HepG2 (cell line): ENCODE results near the gene GAS5. TPM values are rescaled to one million over a fixed set of nuclear protein-coding genes. Genes with fewer than 3 reads are reported as not detected.

ENCODE experiments used
- ATAC-seq: fragments of 200-7000 bp; cut with Tn5 transposase; 3 replicates; pipeline ENCODE4 v1.9.1; 2020; ENCODE audit warnings: mild to moderate bottlenecking, moderate library complexity
- BruUV-seq: library from RNA; stranded (reverse); fragments of 400-500 nt; replicated peaks from 2 replicates; lab custom pipeline; 2021; lab: Mats Ljungman, UMichigan
- CTCF ChIA-PET: fragments of 300-600 bp; formaldehyde crosslinking; extraction: SDS; loops from one replicate; lab custom pipeline; 2021; ENCODE audit warnings: low total read pairs, inconsistent platforms, low intra/inter-chr PET ratio; lab: Yijun Ruan, JAX
- POLR2A ChIA-PET: fragments of 350-600 bp; sonication (Branson Sonifier 250); formaldehyde crosslinking; loops from one replicate; lab custom pipeline; 2020; ENCODE audit warnings: antibody characterized with exemption, inconsistent platforms; lab: Yijun Ruan, JAX
- DNase-seq: peaks from one replicate; pipeline ENCODE4 v3.0.0-alpha.2; 2015; ENCODE audit warnings: low spot score
- FAIRE-seq: peaks from 3 replicates; lab custom pipeline; 2011; peaks lifted over from hg19 to GRCh38; lab: Jason Lieb, UNC
- H2AFZ ChIP-seq: one replicate; pipeline ENCODE4 v1.6.1; 2011; ENCODE audit warnings: low read length, inconsistent platforms
- H3K27ac ChIP-seq: fragments of 300-600 bp; 3 replicates; pipeline ENCODE4 v1.8.0; 2011; ENCODE audit warnings: mixed run types, mild to moderate bottlenecking, mixed read lengths, low read length, inconsistent platforms; ENCODE audit not compliant: insufficient read depth; ENCODE audit errors: extremely low read length
- H3K27me3 ChIP-seq, 2 experiments: fragments of 200-600 bp in 1 of 2; 2 replicates in 1 of 2; 3 replicates in 1 of 2; pipeline versions ENCODE4 v1.6.0 to v1.8.0; 2011; ENCODE audit warnings: low read length in 2 of 2, mild to moderate bottlenecking in 2 of 2, moderate library complexity in 2 of 2, inconsistent platforms in 1 of 2; ENCODE audit not compliant: insufficient read depth in 2 of 2, control insufficient read depth in 1 of 2
- H3K36me3 ChIP-seq, 2 experiments: fragments of 200-600 bp in 1 of 2; replicated peaks in 1 of 2; 2 replicates in 1 of 2; 3 replicates in 1 of 2; pipeline versions ENCODE4 v1.5.1 to v1.8.0; 2011; ENCODE audit warnings: low read length in 2 of 2, inconsistent platforms in 1 of 2; ENCODE audit not compliant: insufficient read depth in 2 of 2, control insufficient read depth in 1 of 2
- H3K4me1 ChIP-seq: 2 replicates; pipeline ENCODE4 v1.5.1; 2012; ENCODE audit warnings: low read length, inconsistent platforms; ENCODE audit not compliant: insufficient read depth
- H3K4me2 ChIP-seq: 2 replicates; pipeline ENCODE4 v1.6.0; 2011; ENCODE audit warnings: low read depth, low read length, inconsistent platforms
- H3K4me3 ChIP-seq, 3 experiments: fragments of 200-600 bp in 1 of 3; sonication (generic), shearing (Covaris generic) in 1 of 3; replicated peaks in 1 of 3; 2 replicates each; pipeline ENCODE4 v1.5.1; 2011 to 2016; ENCODE audit warnings: low read length in 3 of 3, inconsistent platforms in 2 of 3, low read depth in 2 of 3, mild to moderate bottlenecking in 2 of 3, control low read depth in 1 of 3, mixed read lengths in 1 of 3; ENCODE audit not compliant: insufficient read depth in 1 of 3
- H3K79me2 ChIP-seq: one replicate; pipeline ENCODE4 v1.6.1; 2011; ENCODE audit warnings: low read length, inconsistent platforms; ENCODE audit not compliant: insufficient read depth
- H3K9ac ChIP-seq: 2 replicates; pipeline ENCODE4 v1.6.0; 2011; ENCODE audit warnings: mild to moderate bottlenecking, low read depth, low read length, inconsistent platforms; ENCODE audit not compliant: insufficient read depth
- H3K9me3 ChIP-seq: 2 replicates; pipeline ENCODE4 v1.5.1; 2012; ENCODE audit warnings: mild to moderate bottlenecking, low read length
- H4K20me1 ChIP-seq: 2 replicates; pipeline ENCODE4 v1.6.0; 2011; ENCODE audit warnings: inconsistent platforms, mild to moderate bottlenecking, low read length, moderate library complexity; ENCODE audit not compliant: insufficient read depth
- FOXA3 ChIP-seq: IDR thresholded peaks from 2 replicates; pipeline ENCODE4 v1.6.1; 2016; ENCODE audit warnings: missing genetic modification reagents, missing compliant biosample characterization
- KDM4B ChIP-seq: sonication (generic); formaldehyde crosslinking; IDR thresholded peaks from 2 replicates; pipeline ENCODE4 v1.4.0; 2020; ENCODE audit warnings: missing genetic modification reagents
- MIER2 ChIP-seq: IDR thresholded peaks from 2 replicates; pipeline ENCODE4 v1.6.1; 2016; ENCODE audit warnings: missing biosample characterization, missing genetic modification reagents
- PCBP2 ChIP-seq: fragments of 200-400 bp; formaldehyde crosslinking; optimal IDR thresholded peaks from 2 replicates; pipeline ENCODE3; 2018; ENCODE audit warnings: low read length, low read depth; ENCODE audit not compliant: poor library complexity, severe bottlenecking
- THYN1 ChIP-seq: sonication (generic); formaldehyde crosslinking; IDR thresholded peaks from 2 replicates; pipeline ENCODE4 v1.8.1; 2023; ENCODE audit warnings: low read depth, mild to moderate bottlenecking, moderate library complexity, missing genetic modification reagents, borderline replicate concordance
- WGBS: methylation state at CpG from one replicate; pipeline ENCODE4 v1.1.6; 2017; ENCODE audit warnings: low lambda C conversion rate; 5-methylcytosine and 5-hydroxymethylcytosine counted together
- in situ Hi-C: cut with HindIII; loops from 2 replicates; pipeline ENCODE4 v1.10.0; 2017; ENCODE audit warnings: low pct_unique_long_range_greater_than_20kb; ENCODE audit not compliant: extremely low pct_ligation_motif_present
- intact Hi-C: fragments of 100-400 bp; cut with micrococcal nuclease; formaldehyde crosslinking; loops from one replicate; pipeline ENCODE4 v1.10.0; 2022; ENCODE audit not compliant: unreplicated experiment
- polyA plus RNA-seq, 8 experiments: library from polyadenylated mRNA; depleted of rRNA in 3 of 8; stranded (reverse) in 7 of 8; unstranded in 1 of 8; fragments of >200 nt; fragmentation: Illumina TruSeq in 4 of 8; extraction: Trizol in 4 of 8; gene quantifications; 2 replicates each; pipeline versions ENCODE4 v1.2.1 to v1.2.3, GENCODE V29; 2011 to 2016; ENCODE audit warnings: low read depth in 4 of 8, missing spikeins in 1 of 8, mixed read lengths in 1 of 8; ENCODE audit not compliant: insufficient read depth in 1 of 8
- total RNA-seq, 5 experiments: library from RNA; depleted of rRNA; stranded (reverse); fragments of >200 nt; fragmentation: Illumina TruSeq; extraction: Trizol; gene quantifications; 2 replicates each; pipeline ENCODE4 v1.2.3, GENCODE V29; 2016; ENCODE audit warnings: low read depth in 1 of 5
- TF ChIP-seq, protein P1 (sequence below), 2 experiments: IDR thresholded peaks; 2 replicates each; pipeline ENCODE4 v1.6.1; 2011 to 2012; ENCODE audit warnings: low read length in 2 of 2, borderline replicate concordance in 1 of 2, low read depth in 1 of 2, mild to moderate bottlenecking in 1 of 2, moderate library complexity in 1 of 2
- TF ChIP-seq, protein P2 (sequence below): IDR thresholded peaks from 2 replicates; pipeline ENCODE4 v1.6.1; 2016; ENCODE audit warnings: low read depth, control low read depth
- TF ChIP-seq, protein P3 (sequence below): sonication (generic); formaldehyde crosslinking; IDR thresholded peaks from 2 replicates; pipeline ENCODE4 v1.4.0; 2020; ENCODE audit warnings: missing genetic modification reagents
- TF ChIP-seq, protein P4 (sequence below): sonication (generic); formaldehyde crosslinking; IDR thresholded peaks from 2 replicates; pipeline ENCODE4 v1.5.0; 2020; ENCODE audit warnings: mild to moderate bottlenecking, missing genetic modification reagents, moderate library complexity

Gene GAS5
- total and polyA plus RNA-seq, 2 of the 13 experiments (the other 11 are each of a cell fraction or from before 2014, with no cell fraction given) = 352 to 738 TPM

DNA sequence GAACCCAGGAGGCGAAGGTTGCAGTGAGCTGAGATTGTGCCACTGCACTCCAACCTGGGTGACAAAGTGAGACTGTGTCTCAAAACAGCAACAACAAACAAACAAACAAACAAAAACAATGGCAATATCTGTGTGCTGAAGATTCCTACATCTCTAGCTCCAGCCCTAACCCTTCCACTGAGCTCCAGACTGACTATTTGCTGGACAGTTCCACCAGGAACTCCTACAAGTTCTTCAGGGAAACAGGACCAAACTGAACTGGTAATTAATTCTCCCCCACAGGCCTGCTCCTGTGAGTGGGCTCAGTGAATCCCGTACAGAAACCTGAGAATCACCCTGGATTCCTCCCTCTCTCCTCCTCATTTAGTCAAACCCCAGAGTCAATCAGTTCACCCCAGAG, 47.8 kb upstream of the GAS5 start:
- TF ChIP-seq MIER2 (CRISPR knock-in tag) (peak; percentile 43; the same call in 1 of the 2 replicates), KDM4B (no peak)
- TF ChIP-seq, protein P1, sequence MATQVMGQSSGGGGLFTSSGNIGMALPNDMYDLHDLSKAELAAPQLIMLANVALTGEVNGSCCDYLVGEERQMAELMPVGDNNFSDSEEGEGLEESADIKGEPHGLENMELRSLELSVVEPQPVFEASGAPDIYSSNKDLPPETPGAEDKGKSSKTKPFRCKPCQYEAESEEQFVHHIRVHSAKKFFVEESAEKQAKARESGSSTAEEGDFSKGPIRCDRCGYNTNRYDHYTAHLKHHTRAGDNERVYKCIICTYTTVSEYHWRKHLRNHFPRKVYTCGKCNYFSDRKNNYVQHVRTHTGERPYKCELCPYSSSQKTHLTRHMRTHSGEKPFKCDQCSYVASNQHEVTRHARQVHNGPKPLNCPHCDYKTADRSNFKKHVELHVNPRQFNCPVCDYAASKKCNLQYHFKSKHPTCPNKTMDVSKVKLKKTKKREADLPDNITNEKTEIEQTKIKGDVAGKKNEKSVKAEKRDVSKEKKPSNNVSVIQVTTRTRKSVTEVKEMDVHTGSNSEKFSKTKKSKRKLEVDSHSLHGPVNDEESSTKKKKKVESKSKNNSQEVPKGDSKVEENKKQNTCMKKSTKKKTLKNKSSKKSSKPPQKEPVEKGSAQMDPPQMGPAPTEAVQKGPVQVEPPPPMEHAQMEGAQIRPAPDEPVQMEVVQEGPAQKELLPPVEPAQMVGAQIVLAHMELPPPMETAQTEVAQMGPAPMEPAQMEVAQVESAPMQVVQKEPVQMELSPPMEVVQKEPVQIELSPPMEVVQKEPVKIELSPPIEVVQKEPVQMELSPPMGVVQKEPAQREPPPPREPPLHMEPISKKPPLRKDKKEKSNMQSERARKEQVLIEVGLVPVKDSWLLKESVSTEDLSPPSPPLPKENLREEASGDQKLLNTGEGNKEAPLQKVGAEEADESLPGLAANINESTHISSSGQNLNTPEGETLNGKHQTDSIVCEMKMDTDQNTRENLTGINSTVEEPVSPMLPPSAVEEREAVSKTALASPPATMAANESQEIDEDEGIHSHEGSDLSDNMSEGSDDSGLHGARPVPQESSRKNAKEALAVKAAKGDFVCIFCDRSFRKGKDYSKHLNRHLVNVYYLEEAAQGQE (IDR thresholded peaks at IDR 0.05; ENCODE audit: borderline replicate concordance in 1 of 2, low read depth in 1 of 2, low read length in 2 of 2) = peak; percentile 7 to 86; a peak in 3 of 4 replicates
- Histone ChIP-seq H3K36me3 (0 out of 5 replicates have a peak, but pooled peaks cover 0 to 2% of the 10 kb centered on the region in 2 experiments), H3K4me1 (peaks cover 36% of the 10 kb centered on the region), H2AFZ (no peak overlapping the region), H3K27ac (peak overlapping the region; percentile 10), H3K9ac (no peak overlapping the region), H3K27me3 (no peaks in the 10 kb centered on the region), H4K20me1 (no peaks in the 10 kb centered on the region), H3K9me3 (no peaks in the 10 kb centered on the region), H3K79me2 (peaks cover 2% of the 10 kb centered on the region), H3K4me2 (peak overlapping the region; percentile 94), H3K4me3 (no peak overlapping the region; a peak in 1 of 6 replicates)
- BruUV-seq = no TSS peak
- FAIRE-seq (no peak), ATAC-seq (no peak), DNase-seq (no peak)
- POLR2A ChIA-PET = interaction anchor here (5.2 kb wide), 1 partner anchor 47 kb away, joined by 47 read pairs; the partner anchor contains the start of genes GAS5 and ZBTB37
- in situ Hi-C loops (no loop called here), intact Hi-C loops (no loop called here)
- CTCF ChIA-PET = no interaction called here
- 80% methylated on average over 2 of the region's 2 CpGs for WGBS

DNA sequence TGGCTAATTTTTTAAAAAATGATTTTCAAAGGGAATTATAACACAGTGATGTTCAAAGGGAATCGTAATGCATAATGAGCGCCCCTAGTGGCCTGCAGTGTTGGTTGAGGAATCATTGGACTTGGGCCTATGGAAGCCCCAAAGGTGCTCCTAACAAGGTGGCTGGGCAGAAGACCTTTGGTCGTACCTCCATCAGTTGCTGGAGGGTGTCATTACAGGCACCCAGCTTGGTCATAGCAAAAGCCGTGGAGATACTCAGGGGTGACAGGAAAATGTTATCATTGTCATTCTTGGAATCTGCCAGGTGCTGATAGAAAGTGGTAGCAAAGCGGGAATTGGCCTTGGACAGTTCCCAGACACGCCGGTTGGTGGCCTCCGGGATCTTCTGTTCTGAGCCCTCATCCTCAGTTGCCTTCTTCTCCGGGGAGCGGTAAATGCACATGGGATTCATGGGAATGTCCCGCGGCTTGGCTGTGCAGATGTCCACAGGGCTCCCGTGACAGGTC, 46.6 kb upstream of the GAS5 start:
- peaks cover 0 to 6% of the 10 kb centered on the region in 2 experiments; a peak in 1 of 5 replicates for H3K36me3 ChIP-seq
- no peak overlapping the region for H3K4me3 ChIP-seq
- BruUV-seq = no TSS peak
- DNase-seq (peak; percentile 44), ATAC-seq (peak; percentile 19; the same call in 2 of the 3 replicates), FAIRE-seq (peak; percentile 59)
- intact Hi-C loops (no loop called here), in situ Hi-C loops (no loop called here)
- no peaks in the 10 kb centered on the region for H4K20me1 ChIP-seq
- H3K27ac ChIP-seq = peak overlapping the region; percentile 17
- H2AFZ ChIP-seq = no peak overlapping the region
- POLR2A ChIA-PET = no interaction called here
- CTCF ChIA-PET = no interaction called here
- 81% methylated on average over 11 of the region's 13 CpGs for WGBS
- H3K4me2 ChIP-seq = no peak overlapping the region
- H3K79me2 ChIP-seq = peaks cover 2% of the 10 kb centered on the region
- peaks cover 36% of the 10 kb centered on the region for H3K4me1 ChIP-seq
- no peaks in the 10 kb centered on the region for H3K27me3 ChIP-seq
- H3K9me3 ChIP-seq = no peaks in the 10 kb centered on the region
- no peak overlapping the region for H3K9ac ChIP-seq
- TF ChIP-seq FOXA3 (CRISPR knock-in tag) (no peak), PCBP2 (no peak), THYN1 (no peak)
- TF ChIP-seq, protein P2, sequence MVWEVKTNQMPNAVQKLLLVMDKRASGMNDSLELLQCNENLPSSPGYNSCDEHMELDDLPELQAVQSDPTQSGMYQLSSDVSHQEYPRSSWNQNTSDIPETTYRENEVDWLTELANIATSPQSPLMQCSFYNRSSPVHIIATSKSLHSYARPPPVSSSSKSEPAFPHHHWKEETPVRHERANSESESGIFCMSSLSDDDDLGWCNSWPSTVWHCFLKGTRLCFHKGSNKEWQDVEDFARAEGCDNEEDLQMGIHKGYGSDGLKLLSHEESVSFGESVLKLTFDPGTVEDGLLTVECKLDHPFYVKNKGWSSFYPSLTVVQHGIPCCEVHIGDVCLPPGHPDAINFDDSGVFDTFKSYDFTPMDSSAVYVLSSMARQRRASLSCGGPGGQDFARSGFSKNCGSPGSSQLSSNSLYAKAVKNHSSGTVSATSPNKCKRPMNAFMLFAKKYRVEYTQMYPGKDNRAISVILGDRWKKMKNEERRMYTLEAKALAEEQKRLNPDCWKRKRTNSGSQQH = no peak
- TF ChIP-seq, protein P3, sequence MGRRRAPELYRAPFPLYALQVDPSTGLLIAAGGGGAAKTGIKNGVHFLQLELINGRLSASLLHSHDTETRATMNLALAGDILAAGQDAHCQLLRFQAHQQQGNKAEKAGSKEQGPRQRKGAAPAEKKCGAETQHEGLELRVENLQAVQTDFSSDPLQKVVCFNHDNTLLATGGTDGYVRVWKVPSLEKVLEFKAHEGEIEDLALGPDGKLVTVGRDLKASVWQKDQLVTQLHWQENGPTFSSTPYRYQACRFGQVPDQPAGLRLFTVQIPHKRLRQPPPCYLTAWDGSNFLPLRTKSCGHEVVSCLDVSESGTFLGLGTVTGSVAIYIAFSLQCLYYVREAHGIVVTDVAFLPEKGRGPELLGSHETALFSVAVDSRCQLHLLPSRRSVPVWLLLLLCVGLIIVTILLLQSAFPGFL (CRISPR knock-in tag) = no peak
- TF ChIP-seq, protein P4, sequence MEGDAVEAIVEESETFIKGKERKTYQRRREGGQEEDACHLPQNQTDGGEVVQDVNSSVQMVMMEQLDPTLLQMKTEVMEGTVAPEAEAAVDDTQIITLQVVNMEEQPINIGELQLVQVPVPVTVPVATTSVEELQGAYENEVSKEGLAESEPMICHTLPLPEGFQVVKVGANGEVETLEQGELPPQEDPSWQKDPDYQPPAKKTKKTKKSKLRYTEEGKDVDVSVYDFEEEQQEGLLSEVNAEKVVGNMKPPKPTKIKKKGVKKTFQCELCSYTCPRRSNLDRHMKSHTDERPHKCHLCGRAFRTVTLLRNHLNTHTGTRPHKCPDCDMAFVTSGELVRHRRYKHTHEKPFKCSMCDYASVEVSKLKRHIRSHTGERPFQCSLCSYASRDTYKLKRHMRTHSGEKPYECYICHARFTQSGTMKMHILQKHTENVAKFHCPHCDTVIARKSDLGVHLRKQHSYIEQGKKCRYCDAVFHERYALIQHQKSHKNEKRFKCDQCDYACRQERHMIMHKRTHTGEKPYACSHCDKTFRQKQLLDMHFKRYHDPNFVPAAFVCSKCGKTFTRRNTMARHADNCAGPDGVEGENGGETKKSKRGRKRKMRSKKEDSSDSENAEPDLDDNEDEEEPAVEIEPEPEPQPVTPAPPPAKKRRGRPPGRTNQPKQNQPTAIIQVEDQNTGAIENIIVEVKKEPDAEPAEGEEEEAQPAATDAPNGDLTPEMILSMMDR = peak; percentile 52
